Activated CD8-positive, alpha-beta T cell treated with anti-CD3 and anti-CD28 coated beads for 36 hours (primary cell): ENCODE measurements around the gene IL3RA. TPM values are rescaled to one million over a fixed set of nuclear protein-coding genes. Genes with fewer than 3 reads are reported as not detected.

Experiments used
- ATAC-seq: fragments of 200-7000 bp; cut with Tn5 transposase; one replicate; pipeline ENCODE4 v1.10.0; 2021; ENCODE audit warnings: mild to moderate bottlenecking, moderate library complexity
- CTCF ChIA-PET: fragments of 350-600 bp; sonication (Branson Sonifier 250); formaldehyde crosslinking; loops from one replicate; lab custom pipeline; 2021; ENCODE audit warnings: antibody characterized with exemption; lab: Charles Lee
- POLR2A ChIA-PET: fragments of 350-600 bp; sonication (Branson Sonifier 250); formaldehyde crosslinking; loops from one replicate; lab custom pipeline; 2021; ENCODE audit warnings: antibody characterized with exemption; lab: Charles Lee
- DNase-seq: peaks from one replicate; pipeline ENCODE4 v3.0.0-alpha.2; 2020
- H3K27ac Mint-ChIP-seq: one replicate; pipeline ENCODE4 v1.8.0; 2021; ENCODE audit warnings: mild to moderate bottlenecking, mixed read lengths
- H3K27me3 Mint-ChIP-seq: one replicate; pipeline ENCODE4 v1.8.0; 2021; ENCODE audit warnings: mixed read lengths
- H3K36me3 Mint-ChIP-seq: one replicate; pipeline ENCODE4 v1.8.0; 2021; ENCODE audit warnings: low read depth, mixed read lengths
- H3K4me1 Mint-ChIP-seq: one replicate; pipeline ENCODE4 v1.8.0; 2021; ENCODE audit warnings: low read depth, mixed read lengths
- H3K4me3 Mint-ChIP-seq: one replicate; pipeline ENCODE4 v1.8.0; 2021; ENCODE audit warnings: mild to moderate bottlenecking, moderate library complexity, mixed read lengths
- H3K9me3 Mint-ChIP-seq: one replicate; pipeline ENCODE4 v1.8.0; 2021; ENCODE audit warnings: mixed read lengths
- intact Hi-C: fragments of 100-400 bp; cut with micrococcal nuclease; formaldehyde crosslinking; loops from one replicate; pipeline ENCODE4 v1.10.0; 2022
- total RNA-seq, 2 experiments: library from RNA; stranded (reverse); gene quantifications; one replicate each; pipeline ENCODE4 v1.2.3, GENCODE V29; 2021
- TF ChIP-seq, protein P1 (sequence below): fragments of 200-600 bp; IDR thresholded peaks from one replicate; pipeline ENCODE4 v1.8.0; 2022; ENCODE audit warnings: antibody characterized with exemption, mild to moderate bottlenecking

Gene IL3RA
- total RNA-seq, 2 experiments from 2014 or later: not detected

- no peak overlapping the region for H3K27ac Mint-ChIP-seq
- H3K27me3 Mint-ChIP-seq: no peaks in the 10 kb centered on the region
- peaks cover 9% of the 10 kb centered on the region for H3K9me3 Mint-ChIP-seq
- no peak for ATAC-seq
- TF ChIP-seq, protein P1, sequence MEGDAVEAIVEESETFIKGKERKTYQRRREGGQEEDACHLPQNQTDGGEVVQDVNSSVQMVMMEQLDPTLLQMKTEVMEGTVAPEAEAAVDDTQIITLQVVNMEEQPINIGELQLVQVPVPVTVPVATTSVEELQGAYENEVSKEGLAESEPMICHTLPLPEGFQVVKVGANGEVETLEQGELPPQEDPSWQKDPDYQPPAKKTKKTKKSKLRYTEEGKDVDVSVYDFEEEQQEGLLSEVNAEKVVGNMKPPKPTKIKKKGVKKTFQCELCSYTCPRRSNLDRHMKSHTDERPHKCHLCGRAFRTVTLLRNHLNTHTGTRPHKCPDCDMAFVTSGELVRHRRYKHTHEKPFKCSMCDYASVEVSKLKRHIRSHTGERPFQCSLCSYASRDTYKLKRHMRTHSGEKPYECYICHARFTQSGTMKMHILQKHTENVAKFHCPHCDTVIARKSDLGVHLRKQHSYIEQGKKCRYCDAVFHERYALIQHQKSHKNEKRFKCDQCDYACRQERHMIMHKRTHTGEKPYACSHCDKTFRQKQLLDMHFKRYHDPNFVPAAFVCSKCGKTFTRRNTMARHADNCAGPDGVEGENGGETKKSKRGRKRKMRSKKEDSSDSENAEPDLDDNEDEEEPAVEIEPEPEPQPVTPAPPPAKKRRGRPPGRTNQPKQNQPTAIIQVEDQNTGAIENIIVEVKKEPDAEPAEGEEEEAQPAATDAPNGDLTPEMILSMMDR: no peak
- peaks cover 52% of the 10 kb centered on the region for H3K36me3 Mint-ChIP-seq
- H3K4me1 Mint-ChIP-seq: no peaks in the 10 kb centered on the region
- no peak overlapping the region for H3K4me3 Mint-ChIP-seq
- POLR2A ChIA-PET: no interaction called here
- CTCF ChIA-PET: no interaction called here
- DNase-seq: no peak
- intact Hi-C loops: no loop called here
These were observed 81.6 kb downstream of the IL3RA start for GRCh38 chrX:1417921-1418771.

DNA sequence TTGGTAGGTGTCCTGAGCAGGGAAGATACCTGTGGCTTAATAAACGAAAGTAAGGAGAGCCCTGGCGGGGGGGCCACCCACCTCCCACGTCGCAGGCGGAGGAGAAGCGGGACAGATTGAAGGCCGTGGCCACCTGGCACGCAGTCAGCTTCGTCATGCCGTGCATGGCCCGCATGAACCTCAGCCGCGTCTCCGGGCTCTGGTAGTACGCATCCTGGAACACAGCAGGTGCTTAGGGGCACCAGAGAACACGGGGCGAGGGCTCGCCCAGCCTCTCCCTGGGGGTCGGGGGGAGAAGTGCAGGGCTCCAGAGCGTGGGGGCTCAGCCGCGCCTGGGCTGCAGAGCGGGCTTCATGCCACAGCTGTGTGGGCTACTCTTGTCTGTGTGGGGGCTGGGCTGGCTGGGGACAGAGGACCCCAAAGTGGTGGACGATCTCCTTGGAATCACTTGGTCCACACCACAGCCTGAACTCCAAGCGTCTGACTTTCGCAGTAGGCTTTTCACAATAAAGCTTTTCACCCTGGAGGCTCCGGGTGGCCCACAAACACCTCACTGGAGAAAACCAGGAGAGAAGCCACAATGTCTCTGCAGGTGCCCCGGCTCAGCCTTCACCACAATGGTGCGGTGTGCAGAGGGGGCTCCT is 82.4 kb downstream of the IL3RA start:
- TF ChIP-seq, protein P1: no peak

DNA sequence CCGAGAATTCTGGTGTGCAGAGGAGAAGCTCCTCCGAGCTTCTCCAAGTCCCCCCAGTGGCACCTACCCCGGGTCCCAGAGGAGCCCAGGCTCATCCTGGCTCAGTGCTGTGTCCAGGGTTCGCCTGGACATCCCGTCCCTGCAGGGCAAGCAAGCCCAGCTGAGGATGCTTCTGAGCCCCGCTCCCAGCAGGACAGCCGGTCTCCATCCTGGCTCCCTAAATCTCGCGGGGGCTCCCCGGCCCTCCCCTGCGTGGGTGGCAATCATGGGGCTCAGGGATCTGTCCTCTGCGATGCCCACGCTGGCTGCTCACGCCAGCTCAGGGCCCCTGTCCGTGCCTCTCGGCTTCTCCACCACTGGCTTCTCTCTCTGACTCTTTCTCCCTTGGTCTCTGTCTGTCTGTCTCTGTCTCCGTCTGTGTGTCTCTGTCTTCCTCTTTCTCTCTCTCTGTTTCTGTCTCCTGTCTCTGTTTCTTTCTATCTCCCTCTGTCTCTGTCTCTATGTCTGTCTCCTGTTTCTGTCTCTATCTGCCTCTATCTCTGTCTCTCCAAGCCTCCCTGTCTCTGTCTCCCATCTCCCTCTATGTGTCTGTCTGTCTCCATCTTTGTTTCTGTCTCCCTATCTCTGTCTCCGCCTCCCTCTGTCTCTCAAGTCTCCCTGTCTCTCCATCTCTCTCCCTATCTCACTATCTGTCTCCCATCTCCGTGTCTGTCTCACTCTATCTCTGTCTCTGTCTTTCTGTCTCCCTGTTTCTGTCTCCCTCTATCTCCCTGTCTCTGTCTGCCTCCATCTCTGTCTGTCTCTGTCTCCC is 83.2 kb downstream of the IL3RA start:
- ChIA-PET CTCF (no interaction called here), POLR2A (no interaction called here)
- Mint-ChIP-seq H3K9me3 (peaks cover 20% of the 10 kb centered on the region), H3K4me1 (no peaks in the 10 kb centered on the region), H3K36me3 (peaks cover 54% of the 10 kb centered on the region), H3K27me3 (no peaks in the 10 kb centered on the region), H3K4me3 (no peak overlapping the region), H3K27ac (no peak overlapping the region)
- TF ChIP-seq, protein P1: no peak
- ATAC-seq (no peak), DNase-seq (no peak)
- intact Hi-C loops: no loop called here

More for the DNA sequence above, 82.4 kb downstream of the IL3RA start:
- H3K4me1 Mint-ChIP-seq: no peaks in the 10 kb centered on the region
- intact Hi-C loops: no loop called here
- peaks cover 50% of the 10 kb centered on the region for H3K36me3 Mint-ChIP-seq
- ChIA-PET POLR2A (no interaction called here), CTCF (no interaction called here)
- no peak overlapping the region for H3K27ac Mint-ChIP-seq
- peaks cover 15% of the 10 kb centered on the region for H3K9me3 Mint-ChIP-seq
- no peaks in the 10 kb centered on the region for H3K27me3 Mint-ChIP-seq
- DNase-seq: no peak
- H3K4me3 Mint-ChIP-seq: no peak overlapping the region
- no peak for ATAC-seq

GRCh38 chrX:1420371-1420770 is 83.8 kb downstream of the IL3RA start:
- H3K27ac Mint-ChIP-seq: no peak overlapping the region
- no peak for ATAC-seq

More at GRCh38 chrX:1420371-1420770, 83.8 kb downstream of the IL3RA start:
- H3K4me1 Mint-ChIP-seq: no peaks in the 10 kb centered on the region
- peaks cover 58% of the 10 kb centered on the region for H3K36me3 Mint-ChIP-seq
- ChIA-PET POLR2A (no interaction called here), CTCF (no interaction called here)
- H3K9me3 Mint-ChIP-seq: peaks cover 23% of the 10 kb centered on the region
- no peak for DNase-seq
- TF ChIP-seq, protein P1: no peak
- H3K27me3 Mint-ChIP-seq: no peaks in the 10 kb centered on the region
- H3K4me3 Mint-ChIP-seq: no peak overlapping the region
- intact Hi-C loops: no loop called here
